GM19035 (cell line): ENCODE measurements around the gene TMEM255A.

ENCODE experiments used
- ATAC-seq: cut with Tn5 transposase; IDR thresholded peaks from one replicate; pipeline ENCODE4 v1.9.1; 2021; ENCODE audit not compliant: unreplicated experiment

The TMEM255A gene

DNA sequence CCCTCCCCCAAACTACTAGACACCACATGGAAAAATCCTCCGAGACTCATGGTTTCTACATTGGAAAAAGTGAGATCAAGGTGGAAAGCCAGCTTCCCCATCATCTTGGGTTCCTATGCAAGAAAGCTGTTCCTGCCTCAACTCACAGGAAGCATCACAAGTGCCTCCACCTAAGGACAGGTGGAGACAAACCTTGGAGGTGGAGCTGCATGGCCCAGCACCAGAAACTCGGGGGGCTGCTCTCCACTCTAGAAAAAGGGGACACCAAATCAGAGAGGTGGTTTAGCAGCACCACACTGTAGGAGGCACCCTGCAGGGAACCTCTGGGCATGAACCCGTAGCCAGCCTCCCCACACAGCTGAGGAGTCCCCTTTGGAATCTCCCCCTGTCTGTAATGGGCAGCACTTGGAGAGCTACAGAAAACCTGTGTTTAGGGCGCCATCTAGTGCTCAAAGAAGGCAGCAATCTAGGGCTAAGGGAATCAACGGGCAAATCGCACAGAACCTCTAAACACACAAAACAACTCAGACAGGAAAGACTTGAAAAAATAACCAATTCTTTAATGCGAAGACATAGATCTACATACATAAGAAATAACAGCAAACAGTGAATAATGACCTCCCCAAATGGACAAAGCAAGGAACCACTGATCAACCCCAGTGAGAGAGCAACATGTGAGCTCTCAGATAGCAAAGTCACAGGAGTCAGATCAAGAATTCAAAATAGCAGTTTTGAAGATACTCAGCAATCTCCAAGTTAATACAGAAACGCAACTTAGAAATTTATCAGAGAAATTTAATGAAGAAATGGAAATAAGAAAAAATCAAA lies 97.6 kb downstream of the TMEM255A start:
- ATAC-seq = no peak
